8988T (cell line): Measurements from ENCODE around the gene BCL2L13.
A peak's percentile ranks its signal among the peaks of the same experiment; 100 is the strongest.
"Not testable (repeated sequence)": the region's sequence is repeated elsewhere in the genome, so short reads cannot be mapped to it uniquely, and the experiment has no call there.

Experiments
- DNase-seq: peaks from one replicate; pipeline ENCODE4 v3.0.0; 2011

Gene BCL2L13, protein sequence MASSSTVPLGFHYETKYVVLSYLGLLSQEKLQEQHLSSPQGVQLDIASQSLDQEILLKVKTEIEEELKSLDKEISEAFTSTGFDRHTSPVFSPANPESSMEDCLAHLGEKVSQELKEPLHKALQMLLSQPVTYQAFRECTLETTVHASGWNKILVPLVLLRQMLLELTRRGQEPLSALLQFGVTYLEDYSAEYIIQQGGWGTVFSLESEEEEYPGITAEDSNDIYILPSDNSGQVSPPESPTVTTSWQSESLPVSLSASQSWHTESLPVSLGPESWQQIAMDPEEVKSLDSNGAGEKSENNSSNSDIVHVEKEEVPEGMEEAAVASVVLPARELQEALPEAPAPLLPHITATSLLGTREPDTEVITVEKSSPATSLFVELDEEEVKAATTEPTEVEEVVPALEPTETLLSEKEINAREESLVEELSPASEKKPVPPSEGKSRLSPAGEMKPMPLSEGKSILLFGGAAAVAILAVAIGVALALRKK

DNA sequence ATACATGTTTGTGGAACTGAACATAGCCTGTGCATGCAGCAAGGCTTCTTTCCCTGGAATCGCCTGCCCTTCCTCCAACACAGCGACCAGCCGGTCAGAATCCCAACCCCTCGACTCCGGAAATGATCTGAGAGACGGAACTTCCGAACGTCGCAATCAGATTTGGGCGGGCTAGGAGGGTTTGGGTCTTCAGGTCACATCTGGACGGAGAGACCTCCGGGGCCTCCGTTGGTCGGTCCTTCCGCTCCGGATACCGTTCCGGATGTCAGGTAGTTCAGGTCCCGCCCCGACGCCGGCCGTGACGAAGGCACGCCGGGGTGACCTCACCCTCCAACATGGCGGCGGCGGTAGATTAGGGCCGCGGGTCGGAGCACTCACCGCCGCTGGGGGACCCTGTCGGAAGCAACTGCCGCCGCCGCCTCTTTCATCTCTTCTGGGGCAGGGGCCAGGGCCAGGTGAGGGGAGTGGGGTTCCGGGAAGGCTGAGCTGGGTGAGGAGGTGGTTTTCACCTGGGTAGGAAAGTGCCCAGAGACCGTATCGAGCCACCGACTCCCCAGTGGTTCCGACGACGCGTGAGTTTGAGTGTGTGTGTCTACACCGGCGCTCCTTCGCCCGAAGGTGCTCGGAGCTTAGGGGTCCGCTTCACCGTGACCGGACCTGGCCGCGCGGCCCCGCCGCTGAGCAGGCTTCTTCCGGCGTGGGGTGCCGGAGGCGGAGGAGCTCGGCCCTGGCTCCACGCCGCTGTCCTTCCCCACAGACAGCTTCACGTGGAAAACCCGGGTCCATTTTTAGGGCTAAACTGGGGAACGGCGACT, at the start of gene BCL2L13:
BCL2L13 (plus strand) TSS at position 326 of the 815 bp plus-strand sequence. CDS start 16,955 bp downstream, outside the sequence.
- DNase-seq = peak; percentile 74

DNA sequence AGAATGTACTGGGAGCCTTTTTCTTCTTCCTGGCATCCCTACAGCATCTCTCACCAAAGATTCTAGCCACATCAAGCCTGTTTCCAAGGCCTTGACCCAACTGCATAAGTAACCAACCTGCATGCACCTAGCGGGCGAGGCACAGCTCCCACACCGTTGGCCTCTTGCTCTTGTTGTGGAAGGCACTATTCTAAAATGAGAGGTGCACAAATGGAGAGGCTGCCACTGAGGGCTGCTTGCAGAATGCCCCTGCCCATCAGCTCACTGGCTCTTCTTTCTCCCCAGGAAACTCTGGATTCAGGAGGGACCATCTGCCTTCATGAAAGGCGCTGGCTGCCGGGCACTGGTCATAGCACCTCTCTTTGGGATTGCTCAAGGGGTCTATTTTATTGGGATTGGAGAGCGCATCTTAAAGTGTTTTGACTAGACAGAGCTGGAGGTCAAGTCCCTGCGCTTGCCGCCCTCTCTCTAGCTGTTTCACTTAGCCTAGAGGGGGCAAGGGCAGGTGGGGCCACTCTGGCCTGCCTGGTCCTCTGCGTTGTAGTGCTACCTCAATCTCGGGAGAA, 48.7 kb upstream of the BCL2L13 start:
- DNase-seq = no peak

DNA sequence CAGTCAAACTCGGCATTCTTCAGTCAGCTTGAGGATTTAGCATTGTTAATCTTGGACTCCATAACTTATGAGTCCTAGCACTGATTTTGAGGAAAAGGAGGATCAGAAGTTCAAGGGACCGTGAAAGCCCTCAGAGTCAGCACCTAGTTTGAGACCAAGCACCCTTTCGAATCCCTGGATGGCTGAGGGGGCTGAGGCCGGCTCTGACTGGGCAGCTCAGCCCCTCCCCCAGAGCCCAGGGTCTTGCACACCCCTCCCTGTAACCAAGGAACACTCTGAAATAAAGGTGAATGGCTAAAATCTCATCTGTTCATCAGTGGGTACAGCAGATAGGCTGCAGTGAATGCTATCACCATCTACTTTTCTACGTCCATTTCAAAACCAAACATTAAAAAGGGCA, 48.0 kb upstream of the BCL2L13 start:
- DNase-seq = no peak

DNA sequence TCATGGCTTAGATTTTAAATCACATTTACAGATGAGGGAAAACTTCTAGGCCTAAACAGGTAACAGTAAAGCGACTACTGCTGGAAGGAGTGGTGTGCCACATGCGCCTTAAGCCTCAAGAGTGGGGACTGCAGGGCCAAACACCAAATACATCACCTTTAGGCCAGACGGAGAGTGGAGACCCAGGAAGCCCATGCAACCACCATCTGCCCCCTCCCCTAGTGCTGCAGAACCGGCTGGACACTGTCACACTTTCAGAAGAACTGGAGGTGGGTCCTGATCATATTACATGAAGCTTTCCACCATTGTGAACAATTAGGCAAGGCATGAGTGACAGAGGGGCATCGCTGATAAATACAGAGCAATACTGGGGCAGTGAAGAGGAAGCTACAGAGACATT, 46.4 kb upstream of the BCL2L13 start:
- no peak for DNase-seq

DNA sequence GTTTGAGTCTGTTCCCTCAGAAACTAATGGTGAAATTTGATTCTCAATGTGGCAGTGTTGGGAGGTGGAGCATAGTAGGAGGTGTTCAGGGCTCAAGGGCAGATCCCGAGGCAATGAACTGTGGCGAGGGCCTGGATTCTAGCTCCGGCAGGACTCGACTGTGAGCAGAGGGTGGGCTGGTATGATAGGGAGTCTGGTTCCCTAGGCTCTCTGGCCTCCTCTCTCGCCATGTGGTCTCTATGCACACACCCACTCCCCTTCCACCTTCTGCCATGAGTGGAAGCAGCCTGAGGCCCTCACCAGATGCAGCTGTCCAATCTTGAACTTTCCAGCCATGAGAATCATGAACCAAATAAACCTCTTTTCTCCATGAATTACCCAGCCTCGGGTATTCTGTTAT, 42.3 kb upstream of the BCL2L13 start:
- DNase-seq = no peak

DNA sequence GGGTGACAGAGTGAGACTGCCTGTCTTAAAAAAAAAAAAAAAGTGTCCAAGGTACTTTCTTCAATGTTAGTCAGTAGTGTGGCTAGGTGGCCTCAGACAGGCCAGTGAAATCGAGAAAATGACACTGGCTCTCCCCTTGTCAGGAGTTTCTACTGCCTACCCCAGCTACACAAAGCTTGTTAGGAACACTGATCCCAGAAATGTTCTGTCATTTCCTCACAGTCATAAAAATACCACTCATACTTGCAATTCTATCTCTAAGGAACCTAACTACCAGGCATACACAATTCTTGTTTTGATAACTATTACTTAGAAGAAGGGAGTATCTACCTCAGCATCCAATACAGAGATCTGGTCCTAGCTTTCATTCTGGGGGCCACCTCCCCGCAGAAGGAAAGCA, 41.3 kb upstream of the BCL2L13 start:
- DNase-seq = no peak

DNA sequence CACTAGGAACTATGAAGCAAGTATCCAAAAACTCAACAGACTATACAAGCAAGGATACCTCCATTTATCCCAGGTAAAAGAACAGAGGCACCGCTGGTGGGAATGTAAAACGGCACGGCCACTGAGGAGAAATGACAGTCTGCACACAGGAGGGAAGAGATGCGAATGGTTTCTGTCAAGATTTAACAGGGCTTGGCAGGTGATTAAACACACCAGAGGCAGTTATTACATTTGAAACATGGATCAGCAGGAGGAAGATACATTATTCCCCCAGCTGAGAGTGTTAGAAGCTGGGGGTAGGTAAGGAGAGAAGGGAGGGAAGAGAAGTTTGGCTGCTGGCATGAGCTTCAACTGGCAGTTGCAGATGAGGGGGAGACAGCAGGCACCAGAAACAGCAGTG, 40.2 kb upstream of the BCL2L13 start:
- no peak for DNase-seq

DNA sequence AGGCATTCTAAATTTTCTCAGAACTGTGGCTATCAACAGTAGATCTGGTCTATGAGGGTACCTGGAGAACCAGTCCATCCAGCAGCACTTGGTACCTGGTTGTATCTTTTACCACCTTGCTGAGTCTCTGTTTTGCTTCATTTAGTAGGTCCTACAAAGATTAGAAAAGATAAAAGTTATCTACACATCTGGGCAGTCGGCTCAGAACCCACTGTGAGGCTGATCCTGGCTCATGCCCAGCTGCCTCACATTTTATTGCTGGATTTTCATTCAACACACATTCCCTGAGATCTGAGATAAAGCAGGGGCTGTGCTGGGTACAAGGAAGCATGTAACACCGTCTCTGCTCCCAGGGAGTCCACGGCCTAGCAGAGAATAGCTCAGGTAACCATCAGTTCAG, 37.5 kb upstream of the BCL2L13 start:
- no peak for DNase-seq

DNA sequence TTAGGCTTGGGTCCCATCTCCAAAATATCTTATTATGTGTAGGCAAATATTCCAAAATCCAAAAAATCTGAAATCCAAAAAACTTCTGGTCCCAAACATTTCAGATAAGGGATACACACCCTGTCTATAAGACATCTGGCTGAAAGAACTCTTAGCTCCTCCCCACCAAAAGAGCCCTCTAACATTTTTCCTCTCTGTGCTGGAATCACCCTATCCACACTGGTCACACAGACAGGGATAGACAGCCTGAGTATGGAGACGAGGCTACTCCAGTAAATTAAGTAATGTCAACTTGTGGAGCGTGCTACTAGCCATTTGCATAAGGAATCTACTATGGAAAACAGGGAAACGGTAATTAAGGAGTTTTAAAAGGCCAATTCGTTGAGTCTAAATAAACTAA, 34.9 kb upstream of the BCL2L13 start:
- no peak for DNase-seq

DNA sequence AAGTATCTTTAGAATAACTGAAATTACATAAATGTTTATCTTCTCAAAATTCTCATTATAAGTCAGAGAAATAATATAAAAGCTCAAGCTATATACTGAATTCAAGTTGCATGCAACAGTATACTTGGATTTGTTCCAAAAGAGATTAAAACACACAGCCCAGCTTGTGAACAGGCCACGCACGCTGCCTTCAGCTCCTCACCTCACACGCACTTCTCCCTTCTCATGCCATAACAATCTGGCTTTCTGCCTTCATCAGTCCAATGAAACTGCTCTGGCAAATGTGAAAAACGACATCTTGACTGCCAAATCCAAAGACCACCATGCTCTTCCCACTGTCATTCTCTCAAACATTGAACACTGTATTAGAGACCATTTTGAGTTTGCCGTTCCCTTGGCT, 32.1 kb upstream of the BCL2L13 start:
- DNase-seq = no peak

DNA sequence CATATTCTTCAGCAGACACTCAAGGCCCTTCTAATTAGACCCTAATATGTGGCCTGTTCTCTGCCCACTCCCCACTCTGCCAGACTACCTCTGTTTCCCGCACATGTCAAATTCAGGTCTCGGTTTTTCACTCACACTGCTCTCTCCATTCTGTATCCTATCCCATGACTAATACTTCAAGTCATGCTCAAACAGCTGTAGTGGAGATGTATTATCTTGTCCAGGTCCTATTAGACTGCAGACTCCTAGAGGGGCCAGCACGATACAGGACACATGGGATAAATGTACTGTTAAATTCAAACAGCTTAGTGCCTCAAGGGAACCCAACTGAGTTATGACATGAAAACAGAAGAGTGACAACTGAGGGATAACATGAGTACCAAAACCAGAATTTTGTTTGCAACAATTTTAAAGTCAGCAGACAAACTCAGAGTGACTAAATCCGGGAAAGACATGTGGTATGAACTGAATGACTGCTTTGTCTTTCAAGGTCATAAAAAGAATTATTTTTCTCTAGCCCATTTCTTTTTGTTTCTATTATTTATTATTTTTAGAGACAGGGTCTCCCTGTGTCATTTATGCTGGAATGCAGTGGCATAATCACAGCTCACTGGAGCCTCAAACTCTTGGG, 30.6 kb upstream of the BCL2L13 start:
- DNase-seq = no peak

DNA sequence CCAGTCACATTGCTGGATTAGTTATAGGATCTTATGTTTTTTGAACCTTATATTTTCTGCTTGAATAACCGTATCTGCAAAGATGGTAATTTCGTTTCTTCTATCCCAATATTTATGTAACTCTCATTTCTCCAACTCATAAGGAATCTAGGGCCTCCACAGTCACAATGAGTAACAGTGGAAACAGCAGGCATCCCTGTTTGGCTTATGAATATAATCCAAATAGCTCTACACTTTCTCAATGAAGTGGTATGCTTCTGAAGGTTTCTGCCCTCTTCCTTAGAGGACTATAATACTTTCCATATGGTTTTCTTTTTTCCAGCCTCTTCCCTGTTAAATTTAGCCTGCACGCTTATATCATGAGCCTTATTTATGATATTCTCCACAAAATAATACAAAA, 26.5 kb upstream of the BCL2L13 start:
- DNase-seq = no peak

DNA sequence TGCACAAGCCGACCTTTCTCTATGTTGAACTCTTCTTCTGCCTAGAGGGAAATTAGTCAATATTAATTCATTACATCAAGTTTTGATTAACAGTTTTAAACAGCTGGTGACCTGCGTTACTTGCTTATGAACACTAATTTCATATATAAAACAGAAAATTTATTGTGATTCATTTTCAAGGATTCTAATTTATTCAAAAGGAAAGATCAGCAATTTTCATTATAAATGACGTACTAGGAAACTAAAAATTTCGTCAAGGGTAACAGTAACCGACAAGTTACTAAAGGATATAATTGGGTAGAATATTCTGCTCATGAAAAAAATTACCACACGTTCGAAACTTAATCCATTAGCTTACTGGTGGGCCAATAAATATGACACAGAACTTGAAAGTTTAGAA, 25.3 kb upstream of the BCL2L13 start:
- no peak for DNase-seq

DNA sequence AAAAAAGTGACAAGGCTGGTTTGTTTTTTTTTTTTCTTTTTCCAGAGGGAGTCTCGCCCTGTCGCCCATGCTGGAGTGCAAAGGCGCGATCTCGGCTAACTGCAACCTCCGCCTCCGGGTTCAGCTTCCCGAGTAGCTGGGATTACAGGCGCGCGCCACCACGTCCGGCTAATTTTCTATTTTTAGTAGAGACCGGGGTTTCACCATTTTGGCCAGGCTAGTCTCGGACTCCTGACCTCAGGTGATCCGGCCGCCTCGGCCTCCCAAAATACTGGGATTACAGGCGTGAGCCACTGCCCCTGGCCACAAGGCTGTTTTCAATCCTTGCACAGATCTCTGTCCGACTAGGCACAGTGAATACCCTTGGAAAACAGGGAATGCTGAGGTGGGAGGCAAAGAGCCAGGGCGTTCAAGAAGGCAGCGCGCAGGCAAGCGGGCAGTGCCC, 10.6 kb upstream of the BCL2L13 start:
- no peak for DNase-seq

DNA sequence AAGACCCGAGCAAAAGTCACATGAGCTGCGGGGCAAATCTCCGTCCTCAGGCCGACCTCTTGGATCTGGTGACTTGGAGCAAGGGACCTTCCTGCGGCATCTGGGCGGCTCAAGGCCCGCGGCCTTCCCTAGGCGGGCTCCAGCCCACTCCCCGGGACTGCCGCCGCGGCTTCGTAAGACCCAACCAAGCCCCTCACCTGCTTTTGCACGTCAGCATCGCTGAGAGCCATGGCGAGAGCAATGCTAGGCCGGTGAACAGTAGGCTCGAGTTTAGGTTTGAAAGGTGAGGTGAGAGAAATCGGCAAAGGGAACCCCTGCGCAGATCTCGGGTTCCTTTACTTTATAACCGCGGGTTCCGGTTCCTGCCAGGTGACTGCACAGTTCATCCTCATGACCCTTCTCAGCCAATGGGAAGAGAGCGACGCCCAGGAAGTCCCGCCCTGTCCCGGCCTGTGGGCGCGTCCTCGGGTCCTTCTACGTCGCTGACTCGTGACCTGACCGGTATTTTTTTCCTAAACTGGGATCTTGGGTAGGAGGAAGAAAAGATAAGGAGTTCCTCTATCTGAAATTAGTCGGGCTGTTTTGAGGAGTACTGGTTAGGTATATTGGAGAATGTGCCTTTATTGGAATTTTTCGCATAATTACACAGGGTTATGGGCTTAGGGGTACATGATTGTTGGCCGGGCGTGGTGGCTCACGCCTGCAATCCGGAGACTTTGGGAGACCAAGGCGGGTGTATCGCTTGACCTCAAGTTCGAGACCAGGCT, 10.0 kb upstream of the BCL2L13 start, which contains the start of gene ATP6V1E1:
ATP6V1E1 (minus strand) TSS at position 344 of the 767 bp plus-strand sequence; CDS start at position 230, 114 bp downstream.
- peak; percentile 68 for DNase-seq

DNA sequence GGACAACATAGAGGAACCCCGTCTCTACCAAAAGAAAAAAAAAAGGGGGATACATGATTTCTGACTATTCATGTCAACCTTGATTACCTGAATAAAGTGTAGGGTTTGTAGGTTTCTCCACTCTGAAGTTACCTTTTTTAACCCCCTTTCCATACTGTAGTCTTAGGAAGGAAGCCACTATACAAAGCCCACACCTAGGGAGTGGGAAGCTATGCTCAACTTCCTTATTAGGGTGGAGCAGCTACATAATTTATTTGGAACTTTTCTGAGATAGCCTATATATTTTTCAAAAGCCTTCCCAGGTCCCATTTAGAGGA, 9.4 kb upstream of the BCL2L13 start:
- DNase-seq = no peak

DNA sequence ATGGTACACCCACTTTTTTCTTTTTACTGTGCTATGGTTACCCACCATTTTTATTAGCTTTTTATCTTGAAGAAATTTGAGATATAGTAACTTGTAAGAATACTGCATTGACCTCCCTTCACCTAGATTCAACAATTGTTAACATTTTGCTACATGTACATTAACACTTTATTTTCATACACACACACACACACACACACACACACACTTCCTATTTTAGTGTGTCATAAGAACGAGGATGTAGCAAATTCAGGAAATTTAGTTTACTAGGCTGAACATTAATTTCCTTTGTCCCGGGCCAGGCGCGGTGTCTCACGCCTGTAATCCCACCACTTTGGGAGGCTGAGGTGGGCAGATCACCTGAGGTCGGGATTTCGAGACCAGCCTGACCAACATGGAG, 8.9 kb upstream of the BCL2L13 start:
- no peak for DNase-seq

DNA sequence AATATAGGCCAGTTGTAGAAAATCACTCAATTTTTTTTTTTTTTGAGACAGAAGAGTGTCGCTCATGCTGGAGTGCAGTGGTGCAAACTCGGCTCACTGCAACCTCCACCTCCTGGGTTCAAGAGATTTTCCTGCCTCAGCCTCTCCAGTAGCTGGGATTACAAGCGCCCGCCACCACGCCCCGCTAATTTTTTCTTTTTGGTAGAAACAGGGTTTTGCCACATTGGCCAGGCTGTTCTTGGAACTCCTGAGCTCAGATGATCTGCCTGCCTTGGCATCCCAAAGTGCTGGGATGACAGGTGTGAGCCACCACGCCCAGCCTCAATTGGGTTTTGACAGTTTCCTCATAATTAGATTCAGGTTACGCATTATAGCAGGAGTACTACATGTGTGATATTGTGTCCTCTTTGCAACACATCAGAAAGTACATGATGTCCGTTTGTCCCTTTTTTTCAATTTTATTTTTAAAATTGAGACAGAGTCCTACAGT, 7.4 kb upstream of the BCL2L13 start:
- no peak for DNase-seq

DNA sequence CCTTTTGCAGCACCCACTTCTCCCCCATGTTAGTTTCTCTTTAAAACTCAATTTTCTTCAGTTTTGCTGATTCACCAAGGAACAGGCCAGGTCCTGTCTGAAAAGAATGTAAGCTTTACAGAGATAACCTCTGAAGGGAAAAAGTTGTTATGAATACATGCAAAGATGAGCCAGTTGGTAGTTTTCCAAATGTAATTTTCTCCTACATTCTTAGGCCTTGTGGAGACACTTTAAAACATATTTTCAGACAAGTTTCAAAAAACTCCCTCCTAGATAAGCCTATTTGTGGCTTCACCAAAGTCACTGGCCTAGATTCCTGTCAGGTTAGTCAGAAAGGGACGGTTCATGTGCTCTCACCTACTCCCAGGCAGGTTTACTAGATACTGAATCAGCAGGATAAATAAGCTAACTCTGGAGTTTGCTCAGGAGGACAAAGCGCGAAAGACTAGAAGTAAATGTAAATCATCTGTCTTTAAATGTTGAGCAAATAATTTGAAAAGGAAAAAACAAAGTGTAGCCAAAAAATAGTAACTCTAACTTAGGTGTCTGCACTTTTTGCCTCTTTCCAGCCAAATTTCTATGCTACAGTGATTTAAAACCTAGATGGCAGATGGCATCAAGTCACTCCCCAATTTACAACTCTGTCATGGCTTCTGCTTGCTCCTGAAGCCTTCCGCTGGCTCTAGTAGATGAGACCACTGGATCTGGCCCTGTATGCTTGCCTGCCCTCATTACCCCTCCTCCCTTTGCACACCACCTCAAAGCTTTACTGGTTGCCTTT, 5.2 kb upstream of the BCL2L13 start:
- DNase-seq = no peak

DNA sequence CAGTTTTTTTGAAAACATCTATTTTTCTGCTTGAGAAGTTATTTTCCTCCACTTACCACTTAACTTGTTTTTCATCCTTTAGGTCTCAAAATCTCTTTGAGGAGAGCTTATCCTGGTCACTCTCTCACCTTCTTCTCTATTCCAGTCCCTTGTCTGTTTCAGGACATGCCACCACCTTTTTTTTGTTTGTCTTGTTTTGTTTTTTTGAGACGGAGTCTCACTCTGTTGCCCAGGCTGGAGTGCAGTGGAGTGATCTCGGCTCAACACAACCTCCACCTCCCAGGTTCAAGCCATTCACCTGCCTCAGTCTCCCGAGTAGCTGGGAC, 4.6 kb upstream of the BCL2L13 start:
- DNase-seq = no peak

DNA sequence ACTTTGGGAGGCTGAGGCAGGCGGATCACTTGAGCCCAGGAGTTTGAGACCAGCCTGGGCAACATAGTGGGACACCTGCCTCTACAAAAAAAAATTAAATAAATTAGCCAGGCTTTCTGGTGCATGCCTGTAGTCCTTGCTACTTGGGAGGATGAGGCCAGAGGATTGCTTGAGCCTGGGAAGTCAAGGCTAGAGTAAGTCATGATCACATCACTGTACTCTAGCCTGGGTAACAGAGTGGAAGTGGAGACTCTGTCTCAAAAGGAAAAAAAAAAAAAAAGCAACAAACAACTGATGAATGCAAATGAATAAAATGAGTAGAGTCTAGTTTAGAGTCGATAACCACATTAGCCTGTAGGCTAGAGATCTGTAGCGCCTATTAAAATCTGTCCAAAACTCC, 3.9 kb upstream of the BCL2L13 start:
- no peak for DNase-seq

DNA sequence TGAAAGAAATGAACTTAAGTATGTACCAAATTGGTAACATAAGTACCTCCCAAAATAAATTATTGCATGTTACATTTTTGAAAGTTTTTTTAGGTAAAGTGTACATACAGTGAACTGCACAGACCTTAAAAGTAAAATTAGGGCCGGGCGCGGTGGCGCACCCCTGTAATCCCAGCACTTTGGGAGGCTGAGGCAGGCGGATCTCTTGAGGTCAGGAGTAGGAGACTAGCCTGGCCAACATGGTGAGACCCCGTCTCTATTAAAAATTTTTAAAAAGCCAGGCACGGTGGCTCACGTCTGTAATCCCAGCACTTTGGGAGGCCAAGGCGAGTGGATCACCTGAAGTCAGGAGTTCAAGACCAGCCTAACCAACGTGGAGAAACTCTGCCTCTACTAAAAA, 1.7 kb upstream of the BCL2L13 start:
- not testable (repeated sequence) for DNase-seq
